Tibial nerve (tissue), 4 donors: ENCODE measurements around the gene NME7.

Experiments
- CTCF ChIP-seq, 5 experiments: fragments of 200-600 bp in 3 of 5; fragments of 450-650 bp in 2 of 5; sonication (generic) in 3 of 5; IDR thresholded peaks; one replicate each; pipeline ENCODE4 v1.5.1; 2016 to 2019; ENCODE audit warnings: antibody characterized with exemption in 5 of 5, mild to moderate bottlenecking in 3 of 5, moderate library complexity in 2 of 5
- EP300 ChIP-seq, 2 donors: sonication (generic); formaldehyde crosslinking; IDR thresholded peaks; one replicate each; pipeline ENCODE4 v1.6.1; 2017; ENCODE audit warnings: antibody characterized with exemption in 2 of 2, mild to moderate bottlenecking in 1 of 2
- POLR2A ChIP-seq, 2 donors: fragments of 450-650 bp; IDR thresholded peaks; one replicate each; pipeline ENCODE4 v1.6.1; 2017; ENCODE audit warnings: antibody characterized with exemption in 2 of 2, mild to moderate bottlenecking in 2 of 2, moderate library complexity in 2 of 2

- TF ChIP-seq CTCF (IDR thresholded peaks at IDR 0.05) (no peak), POLR2A (IDR thresholded peaks at IDR 0.05) (no peak), EP300 (IDR thresholded peaks at IDR 0.05) (no peak)
Measured at GRCh38 chr1:169163059-169163458, 204.5 kb downstream of the NME7 start.
